ENCODE measurements around the gene C9orf50.
"Not testable (repeated sequence)": the region's sequence is repeated elsewhere in the genome, so short reads cannot be mapped to it uniquely, and the experiment has no call there.

The C9orf50 gene

GRCh38 chr9:129620669-129621295, at the start of gene C9orf50:
C9orf50 (minus strand) TSS chr9:129621101; CDS start chr9:129620574, 527 bp downstream.
- DNase-seq (ENCODE audit: low spot score) = no peak

DNA sequence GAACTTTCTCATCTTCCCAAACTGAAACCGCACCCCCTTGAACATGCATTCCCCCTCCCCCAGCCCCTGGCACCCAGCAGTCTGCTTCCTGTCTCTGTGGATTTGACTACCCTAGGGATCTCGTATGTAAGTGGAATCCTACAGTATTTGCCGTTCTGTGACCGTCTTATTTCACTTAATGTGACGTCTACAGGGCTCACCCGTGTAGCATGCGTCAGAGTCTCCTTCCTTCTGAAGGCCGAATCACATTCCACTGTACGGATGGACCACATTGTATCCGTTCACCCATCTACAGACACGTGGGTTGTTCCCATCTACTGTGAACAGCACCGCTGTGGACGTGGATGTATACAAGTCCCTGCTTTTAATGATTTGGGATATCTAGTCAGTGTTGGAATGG, 49.0 kb upstream of the C9orf50 start:
- no peak for DNase-seq (ENCODE audit: low spot score)

GRCh38 chr9:129669141-129669718, 48.3 kb upstream of the C9orf50 start:
- DNase-seq (ENCODE audit: low spot score) = no peak

GRCh38 chr9:129667850-129668249, 46.9 kb upstream of the C9orf50 start:
- no peak for DNase-seq (ENCODE audit: low spot score)

GRCh38 chr9:129667378-129667777, 46.5 kb upstream of the C9orf50 start:
- no peak for DNase-seq (ENCODE audit: low spot score)

GRCh38 chr9:129666575-129666974, 45.7 kb upstream of the C9orf50 start:
- DNase-seq (ENCODE audit: low spot score) = no peak

DNA sequence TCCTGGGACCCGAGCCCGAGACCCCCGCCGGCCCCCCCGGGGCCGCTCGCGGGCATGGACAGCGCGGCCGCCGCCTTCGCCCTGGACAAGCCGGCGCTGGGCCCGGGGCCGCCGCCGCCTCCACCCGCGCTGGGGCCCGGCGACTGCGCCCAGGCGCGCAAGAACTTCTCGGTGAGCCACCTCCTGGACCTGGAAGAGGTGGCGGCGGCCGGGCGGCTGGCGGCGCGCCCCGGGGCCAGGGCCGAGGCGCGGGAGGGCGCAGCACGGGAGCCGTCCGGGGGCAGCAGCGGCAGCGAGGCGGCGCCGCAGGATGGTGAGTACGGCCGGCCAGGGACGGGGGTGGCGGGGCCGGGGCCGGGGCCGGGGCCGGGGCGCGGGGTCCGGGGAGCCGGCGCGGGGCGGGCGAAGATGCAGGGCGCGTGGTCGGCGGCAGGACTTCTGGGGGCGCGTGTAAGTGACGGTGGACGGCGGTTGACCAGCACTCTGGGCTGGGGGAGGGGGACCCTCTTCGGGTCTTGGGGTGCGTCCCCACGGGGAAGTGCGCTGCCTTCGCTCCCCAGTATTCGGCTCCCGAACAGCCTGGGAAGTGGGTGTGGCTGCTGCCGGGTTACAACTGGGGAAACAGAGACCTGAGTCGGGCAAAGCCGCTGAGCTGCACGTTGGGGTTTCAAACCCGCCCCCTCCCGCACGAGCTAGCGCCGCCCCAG, 45.1 kb upstream of the C9orf50 start:
- no peak for DNase-seq (ENCODE audit: low spot score)

- DNase-seq (ENCODE audit: low spot score) = no peak
These were observed 44.5 kb upstream of the C9orf50 start, which contains the start of gene PRRX2 for GRCh38 chr9:129665389-129665775. PRRX2 (plus strand) TSS chr9:129665647; CDS start chr9:129665868, 221 bp downstream.

GRCh38 chr9:129664746-129665388, 44.0 kb upstream of the C9orf50 start:
- DNase-seq (ENCODE audit: low spot score) = no peak

- not testable (repeated sequence) for DNase-seq (ENCODE audit: low spot score)
These were observed 41.3 kb upstream of the C9orf50 start for GRCh38 chr9:129662239-129662638.

- no peak for DNase-seq (ENCODE audit: low spot score)
These were observed 40.1 kb upstream of the C9orf50 start for GRCh38 chr9:129661029-129661428.

DNA sequence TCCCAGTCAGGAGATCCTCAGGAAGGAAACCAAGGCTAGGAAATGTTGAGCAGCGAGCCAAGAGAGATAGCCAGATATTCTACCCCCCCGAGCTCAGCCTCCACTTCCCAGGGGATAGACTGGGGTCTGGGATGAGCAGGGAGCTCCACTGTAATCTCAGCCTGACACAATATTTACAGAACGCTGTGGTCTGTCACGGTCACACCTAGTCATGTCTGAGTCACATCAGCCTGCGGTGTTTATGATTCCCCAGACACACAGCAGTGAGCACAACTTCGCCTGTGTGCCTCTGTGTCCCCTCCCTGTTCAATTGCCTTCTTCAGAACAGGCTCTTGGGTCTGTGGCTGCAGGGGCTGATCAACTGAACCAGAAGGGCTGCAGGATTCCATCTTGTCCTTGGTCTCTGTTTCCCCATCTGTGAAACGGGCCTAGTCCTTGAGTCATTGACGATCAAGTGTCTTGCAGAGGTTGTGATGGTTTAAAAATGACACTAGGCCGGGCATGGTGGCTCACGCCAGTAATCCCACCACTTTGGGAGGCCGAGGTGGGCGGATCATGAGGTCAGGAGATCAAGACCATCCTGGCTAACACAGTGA, 36.0 kb upstream of the C9orf50 start:
- DNase-seq (ENCODE audit: low spot score) = no peak

DNA sequence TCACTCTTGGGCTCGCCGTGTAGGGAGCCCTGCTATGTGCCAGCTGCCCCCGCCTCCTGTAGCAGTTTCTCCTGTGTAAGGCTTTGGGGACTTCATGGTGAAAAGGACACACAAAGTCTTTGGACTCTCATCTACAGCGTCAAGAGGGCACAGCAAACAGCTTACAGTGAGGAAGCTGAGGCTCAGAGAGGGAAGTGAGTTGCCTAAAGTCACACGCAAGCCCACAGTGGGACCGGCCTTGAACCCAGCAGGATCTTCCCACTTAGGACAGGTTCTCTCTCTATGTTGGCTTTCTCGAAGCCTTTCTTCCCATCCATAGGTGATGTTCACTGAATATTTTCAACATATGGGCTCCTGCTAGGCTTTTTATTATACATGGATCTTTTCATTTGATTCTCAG, 34.8 kb upstream of the C9orf50 start:
- no peak for DNase-seq (ENCODE audit: low spot score)

- no peak for DNase-seq (ENCODE audit: low spot score)
These were observed 34.3 kb upstream of the C9orf50 start for GRCh38 chr9:129655154-129655553.

GRCh38 chr9:129654554-129655040, 33.7 kb upstream of the C9orf50 start:
- no peak for DNase-seq (ENCODE audit: low spot score)

DNA sequence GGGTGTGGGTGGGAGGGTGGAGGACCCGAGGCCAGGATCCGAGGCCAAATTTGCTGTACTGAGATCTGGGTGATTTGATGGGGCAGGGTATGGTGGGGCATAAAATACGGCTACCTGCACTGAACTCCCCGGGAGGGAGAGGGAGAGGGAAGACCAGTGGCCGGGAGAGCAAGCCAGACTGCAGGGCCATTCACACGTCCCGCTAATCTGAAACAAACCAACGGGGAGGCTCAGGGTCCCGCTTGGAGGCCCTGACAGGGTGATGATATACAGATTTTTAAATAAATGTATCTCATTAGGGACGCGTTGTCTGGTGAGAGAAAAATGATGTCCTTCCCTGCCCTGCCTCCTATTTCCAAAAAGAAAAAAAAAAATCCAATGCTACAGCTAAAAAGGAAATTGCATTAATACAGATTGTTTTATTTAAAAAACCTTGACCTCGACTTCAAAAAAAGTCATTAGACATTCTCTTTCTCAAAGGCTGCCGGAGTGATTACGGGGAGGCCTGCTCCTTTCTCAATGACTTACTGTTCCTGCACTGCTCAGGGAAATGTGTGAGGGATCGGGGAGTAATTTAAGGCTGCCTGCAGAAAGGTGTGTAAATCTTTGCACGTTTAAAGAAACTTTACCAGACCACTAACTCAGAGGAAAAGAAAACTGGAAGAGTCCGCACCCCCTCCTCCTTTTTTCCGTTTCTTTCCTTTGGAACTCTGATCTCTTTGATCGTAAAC, 33.1 kb upstream of the C9orf50 start:
- DNase-seq (ENCODE audit: low spot score) = no peak

DNA sequence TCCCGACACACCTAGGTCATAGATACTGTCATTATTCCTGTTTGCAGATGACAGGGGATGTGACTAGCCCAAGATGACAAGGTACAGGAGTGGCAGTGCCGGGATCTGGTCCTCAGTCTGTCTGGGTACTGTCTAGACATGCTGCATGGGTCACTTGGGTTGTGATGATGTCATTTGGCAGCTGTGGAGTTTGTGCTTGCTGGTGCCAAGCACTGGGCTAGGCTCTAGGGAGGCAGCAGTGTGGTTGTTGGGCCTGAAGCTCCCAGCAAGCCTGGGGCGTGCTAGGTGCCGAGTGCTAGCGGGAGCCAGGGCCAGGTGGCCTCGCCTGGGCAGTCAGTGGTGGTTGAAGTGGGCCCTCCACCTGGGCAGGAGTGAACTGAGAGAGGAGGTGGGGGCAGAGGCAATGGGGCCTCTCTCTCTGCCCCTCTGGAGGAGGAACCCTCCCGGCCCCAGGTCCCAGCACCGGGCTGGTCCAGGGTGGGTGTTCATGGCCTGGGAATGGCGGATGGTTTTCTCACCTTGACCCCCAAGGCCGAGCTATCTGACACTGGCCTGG, 29.9 kb upstream of the C9orf50 start:
- DNase-seq (ENCODE audit: low spot score) = no peak

GRCh38 chr9:129649726-129650679, 29.1 kb upstream of the C9orf50 start:
- no peak for DNase-seq (ENCODE audit: low spot score)

GRCh38 chr9:129648764-129649115, 27.8 kb upstream of the C9orf50 start:
- no peak for DNase-seq (ENCODE audit: low spot score)

DNA sequence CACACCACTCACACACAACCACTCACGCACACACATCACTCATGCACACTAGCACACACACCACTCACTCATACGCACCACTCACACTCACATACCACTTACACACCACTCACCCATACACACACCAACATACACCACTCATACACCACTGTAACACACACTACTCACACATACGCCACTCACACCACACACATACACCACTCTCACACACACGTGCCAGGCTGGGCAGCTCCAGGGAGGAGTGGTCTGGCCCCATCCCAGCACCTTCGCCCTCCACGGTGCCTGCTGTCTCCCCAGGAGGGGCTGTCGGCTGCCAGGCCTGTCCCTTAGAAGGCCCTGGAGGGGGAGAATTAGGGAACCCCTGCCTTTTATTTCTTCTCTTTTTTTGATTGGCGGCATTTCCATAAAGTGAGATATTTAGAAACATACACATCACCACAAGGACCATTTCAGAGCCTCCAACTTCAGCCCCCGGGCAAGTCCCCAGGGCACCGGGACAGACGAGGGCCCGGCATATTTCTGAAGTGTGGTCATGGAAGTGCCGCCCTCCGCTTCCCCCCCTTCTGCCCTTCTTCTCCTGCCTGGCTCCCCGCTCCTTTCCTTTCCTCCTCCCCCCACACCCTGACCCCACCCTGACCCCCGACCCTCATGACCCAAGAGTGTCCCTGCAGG, 27.3 kb upstream of the C9orf50 start:
- no peak for DNase-seq (ENCODE audit: low spot score)
